Progenitor cell of endocrine pancreas (in vitro differentiated cells): ENCODE results near the gene TM2D3. TPM values are rescaled to one million over a fixed set of nuclear protein-coding genes. Genes with fewer than 3 reads are reported as not detected.

Source experiments
- DNase-seq: peaks from one replicate; pipeline ENCODE4 v3.0.0; 2021; ENCODE audit warnings: low spot score; ENCODE audit not compliant: unreplicated experiment
- H3K27ac Mint-ChIP-seq: 2 replicates; pipeline ENCODE4 v1.8.0; 2021; ENCODE audit warnings: mild to moderate bottlenecking, moderate library complexity, mixed read lengths
- H3K27me3 Mint-ChIP-seq: 2 replicates; pipeline ENCODE4 v1.8.0; 2021; ENCODE audit warnings: mixed read lengths
- H3K36me3 Mint-ChIP-seq: 2 replicates; pipeline ENCODE4 v1.8.0; 2022; ENCODE audit warnings: mixed read lengths; ENCODE audit not compliant: insufficient read depth
- H3K4me1 Mint-ChIP-seq: 2 replicates; pipeline ENCODE4 v1.8.0; 2021; ENCODE audit warnings: low read depth, mixed read lengths
- H3K4me3 Mint-ChIP-seq: 2 replicates; pipeline ENCODE4 v1.8.0; 2021; ENCODE audit warnings: low read depth, mild to moderate bottlenecking, moderate library complexity, mixed read lengths
- H3K9me3 Mint-ChIP-seq: 2 replicates; pipeline ENCODE4 v1.8.0; 2021; ENCODE audit warnings: low read depth, mixed read lengths
- total RNA-seq: library from RNA; stranded (reverse); gene quantifications from 2 replicates; pipeline ENCODE4 v1.2.1, GENCODE V29; 2021
- TF ChIP-seq, protein P1 (sequence below): fragments of 200-600 bp; sonication (generic); IDR thresholded peaks from one replicate; pipeline ENCODE4 v1.5.0; 2021; ENCODE audit warnings: antibody characterized with exemption, mild to moderate bottlenecking; ENCODE audit not compliant: unreplicated experiment

Gene TM2D3
- total RNA-seq, 1 donor from 2014 or later = 49.3 TPM

DNA sequence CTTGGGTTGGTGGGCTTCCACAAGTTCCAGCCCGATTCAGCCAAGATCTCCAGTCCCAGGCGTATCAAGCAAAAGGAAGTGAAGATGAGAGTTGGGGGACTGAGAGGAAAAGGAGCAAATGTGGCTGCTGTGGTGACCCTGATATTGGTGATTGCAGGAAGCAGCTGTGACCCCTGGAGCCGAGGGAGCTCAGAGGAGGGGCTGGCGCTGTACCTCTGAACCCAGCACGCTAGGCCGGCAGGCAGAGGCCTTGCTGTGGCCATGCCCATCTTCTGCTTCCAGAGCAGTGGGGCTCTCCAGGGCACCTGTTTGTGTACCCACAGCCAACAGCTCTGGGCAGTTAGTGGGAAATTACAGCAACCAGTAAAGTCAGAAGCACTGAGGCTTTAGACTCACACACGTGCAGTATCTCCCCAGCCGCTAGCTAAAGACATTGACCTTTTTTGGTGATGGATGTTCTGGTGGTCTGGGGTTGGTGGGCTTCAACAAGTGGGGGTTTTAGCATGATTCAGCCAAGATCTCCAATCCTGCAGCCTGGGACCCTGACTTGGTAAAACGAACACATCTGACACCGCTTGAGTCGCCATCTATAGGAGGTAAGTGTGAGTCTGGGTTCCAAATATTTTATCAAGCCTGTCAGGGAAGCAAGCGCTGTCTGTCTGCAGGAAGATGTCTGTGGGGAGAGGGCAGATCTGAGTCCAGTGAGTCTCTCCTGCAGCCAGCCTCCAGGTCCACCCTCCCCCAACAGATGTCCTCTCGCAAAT, 33.1 kb downstream of the TM2D3 start:
- TF ChIP-seq, protein P1, sequence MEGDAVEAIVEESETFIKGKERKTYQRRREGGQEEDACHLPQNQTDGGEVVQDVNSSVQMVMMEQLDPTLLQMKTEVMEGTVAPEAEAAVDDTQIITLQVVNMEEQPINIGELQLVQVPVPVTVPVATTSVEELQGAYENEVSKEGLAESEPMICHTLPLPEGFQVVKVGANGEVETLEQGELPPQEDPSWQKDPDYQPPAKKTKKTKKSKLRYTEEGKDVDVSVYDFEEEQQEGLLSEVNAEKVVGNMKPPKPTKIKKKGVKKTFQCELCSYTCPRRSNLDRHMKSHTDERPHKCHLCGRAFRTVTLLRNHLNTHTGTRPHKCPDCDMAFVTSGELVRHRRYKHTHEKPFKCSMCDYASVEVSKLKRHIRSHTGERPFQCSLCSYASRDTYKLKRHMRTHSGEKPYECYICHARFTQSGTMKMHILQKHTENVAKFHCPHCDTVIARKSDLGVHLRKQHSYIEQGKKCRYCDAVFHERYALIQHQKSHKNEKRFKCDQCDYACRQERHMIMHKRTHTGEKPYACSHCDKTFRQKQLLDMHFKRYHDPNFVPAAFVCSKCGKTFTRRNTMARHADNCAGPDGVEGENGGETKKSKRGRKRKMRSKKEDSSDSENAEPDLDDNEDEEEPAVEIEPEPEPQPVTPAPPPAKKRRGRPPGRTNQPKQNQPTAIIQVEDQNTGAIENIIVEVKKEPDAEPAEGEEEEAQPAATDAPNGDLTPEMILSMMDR = no peak
- H3K27ac Mint-ChIP-seq = no peak overlapping the region
- peaks cover 8% of the 10 kb centered on the region for H3K9me3 Mint-ChIP-seq
- H3K4me1 Mint-ChIP-seq = peaks cover 28% of the 10 kb centered on the region
- H3K27me3 Mint-ChIP-seq = peaks cover 6% of the 10 kb centered on the region
- H3K36me3 Mint-ChIP-seq = peaks cover 8% of the 10 kb centered on the region
- no peak for DNase-seq
- H3K4me3 Mint-ChIP-seq = no peak overlapping the region

DNA sequence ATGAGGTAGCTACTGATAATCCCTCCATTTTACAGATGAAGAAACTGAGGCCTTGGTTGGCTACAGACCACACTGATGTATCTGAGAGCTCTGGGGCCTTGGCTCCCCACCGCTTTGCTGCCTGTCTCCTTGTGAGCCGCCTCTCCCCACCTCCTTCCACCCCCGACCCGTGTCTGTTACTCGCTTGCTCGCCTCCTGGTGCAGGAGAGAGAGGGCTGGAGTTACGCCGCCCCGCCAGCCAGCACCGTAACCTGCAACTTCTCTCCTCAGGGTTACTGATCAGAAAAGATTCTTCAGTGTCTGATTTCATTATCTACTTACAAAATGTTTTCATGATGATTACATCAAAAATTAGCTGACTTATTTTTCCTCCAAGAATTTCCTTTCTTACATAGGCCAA, 34.1 kb downstream of the TM2D3 start:
- no peak for DNase-seq
- H3K36me3 Mint-ChIP-seq = peaks cover 1% of the 10 kb centered on the region
- H3K4me1 Mint-ChIP-seq = peaks cover 28% of the 10 kb centered on the region
- peak overlapping the region; percentile 54 for H3K27ac Mint-ChIP-seq
- H3K4me3 Mint-ChIP-seq = peak overlapping the region; percentile 25
- peaks cover under 1% of the 10 kb centered on the region for H3K9me3 Mint-ChIP-seq
- TF ChIP-seq, protein P1 = no peak
- peaks cover 10% of the 10 kb centered on the region for H3K27me3 Mint-ChIP-seq

DNA sequence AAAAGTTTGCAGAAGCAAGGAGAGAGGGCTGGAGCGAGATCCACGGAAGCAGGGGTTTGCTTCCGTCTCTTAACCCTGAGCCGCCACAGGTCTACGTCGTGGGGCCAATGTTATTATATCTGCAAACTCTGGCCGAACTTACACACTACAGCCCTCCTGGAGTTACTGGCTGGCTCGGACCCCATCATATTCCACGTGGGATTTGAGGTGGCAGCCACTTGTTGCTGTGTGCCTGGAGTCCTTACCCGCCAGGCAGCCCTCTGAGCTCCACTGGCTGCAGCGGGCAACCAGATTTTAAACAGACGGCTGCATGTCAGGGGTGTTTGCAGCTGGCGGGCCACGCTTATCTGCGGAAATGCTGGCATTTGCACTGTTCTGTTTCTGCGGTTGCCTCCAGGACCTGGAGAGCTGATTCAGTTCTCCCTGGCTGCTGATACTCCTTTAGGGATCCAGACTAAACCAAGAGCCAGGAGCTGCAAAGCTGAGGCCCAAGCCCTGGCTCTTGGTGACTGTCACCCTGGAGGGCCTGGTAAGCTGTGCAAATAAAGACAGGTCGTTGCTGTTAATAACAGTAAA, 34.7 kb downstream of the TM2D3 start:
- Mint-ChIP-seq H3K27me3 (peaks cover 10% of the 10 kb centered on the region), H3K27ac (no peak overlapping the region), H3K36me3 (peaks cover 1% of the 10 kb centered on the region), H3K4me3 (peak overlapping the region; percentile 11), H3K4me1 (peaks cover 28% of the 10 kb centered on the region), H3K9me3 (no peaks in the 10 kb centered on the region)
- TF ChIP-seq, protein P1 = no peak
- DNase-seq = no peak

DNA sequence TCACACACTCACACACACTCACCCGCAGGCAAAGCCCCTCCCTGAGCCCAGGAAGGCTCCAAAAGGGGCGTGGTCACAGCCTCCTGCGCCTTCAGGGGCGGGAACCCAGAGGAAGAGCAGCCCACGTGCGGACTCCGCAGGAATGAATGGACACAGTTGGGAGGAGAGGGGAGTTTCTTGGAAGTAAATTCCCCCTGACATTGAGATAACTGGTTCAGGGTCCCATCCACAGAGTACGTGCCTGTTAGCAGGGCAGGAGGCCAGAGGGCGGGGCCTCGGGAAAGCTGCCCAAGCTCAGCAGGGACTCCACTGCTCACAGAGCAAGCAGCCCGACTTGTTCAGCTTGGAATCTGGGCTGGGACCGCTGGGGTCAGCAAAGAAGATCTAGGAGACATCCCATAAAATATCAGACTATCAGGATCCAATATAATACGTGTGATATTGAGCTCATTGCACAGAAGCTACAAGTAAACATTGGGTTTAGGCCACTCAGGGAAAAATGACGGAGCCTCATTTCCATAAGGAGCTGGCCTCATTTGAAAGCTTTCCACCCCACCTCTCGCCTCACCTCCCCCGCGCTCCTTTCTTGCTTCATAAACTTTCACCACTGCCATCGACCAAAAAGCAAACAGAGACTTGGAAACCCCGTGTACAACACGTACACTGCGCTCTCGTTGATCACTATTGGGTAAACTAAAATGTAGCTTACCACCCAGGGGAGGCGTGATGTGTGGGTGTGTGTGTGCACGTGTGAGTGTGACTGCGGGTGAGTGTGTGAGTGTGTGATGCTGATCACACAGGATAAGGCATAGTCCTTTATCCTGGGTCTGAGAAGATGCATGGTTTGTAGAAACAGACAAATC, 36.0 kb downstream of the TM2D3 start:
- Mint-ChIP-seq H3K27me3 (peaks cover 13% of the 10 kb centered on the region), H3K36me3 (no peaks in the 10 kb centered on the region), H3K27ac (peak overlapping the region; percentile 35), H3K9me3 (no peaks in the 10 kb centered on the region), H3K4me1 (peaks cover 24% of the 10 kb centered on the region), H3K4me3 (peak overlapping the region; percentile 38)
- DNase-seq = no peak
- TF ChIP-seq, protein P1 = no peak

DNA sequence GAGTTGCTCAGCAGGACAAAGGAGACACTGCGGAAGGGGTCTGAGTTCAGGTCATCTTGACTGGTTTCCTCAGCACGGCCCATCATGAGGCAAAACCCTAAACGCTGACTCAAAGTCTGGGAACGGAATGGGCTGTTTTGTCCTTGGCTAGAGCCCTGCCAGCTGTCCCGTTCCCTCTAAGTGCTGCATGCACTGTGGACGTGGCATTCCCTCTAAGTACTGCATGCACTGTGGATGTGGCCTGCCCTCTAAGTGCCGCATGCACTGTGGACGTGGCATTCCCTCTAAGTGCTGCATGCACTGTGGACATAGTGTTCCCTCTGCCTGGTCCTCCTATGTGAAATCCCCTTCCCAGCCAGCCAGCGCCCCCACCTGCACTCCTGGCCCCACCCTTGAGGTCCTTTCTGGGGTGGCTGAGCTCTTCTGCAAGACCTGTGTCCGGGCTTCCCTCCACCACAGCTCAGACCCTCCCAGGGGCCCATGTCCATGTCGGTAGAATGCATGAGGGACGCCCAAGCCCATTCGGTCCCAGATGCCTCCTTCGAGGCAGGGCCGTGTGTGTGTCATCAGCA, 36.7 kb downstream of the TM2D3 start:
- Mint-ChIP-seq H3K9me3 (no peaks in the 10 kb centered on the region), H3K27me3 (peaks cover 13% of the 10 kb centered on the region), H3K36me3 (no peaks in the 10 kb centered on the region), H3K4me3 (no peak overlapping the region), H3K27ac (no peak overlapping the region), H3K4me1 (peaks cover 24% of the 10 kb centered on the region)
- DNase-seq = no peak
- TF ChIP-seq, protein P1 = no peak
